HEK293 (cell line): Measurements from ENCODE around the gene IL31RA.

Source experiments
- CTCF ChIA-PET: fragments of 350-600 bp; formaldehyde crosslinking; extraction: SDS; loops from one replicate; lab custom pipeline; 2021; ENCODE audit warnings: antibody characterized with exemption; lab: Yijun Ruan, JAX
- POLR2A ChIA-PET: fragments of 300-600 bp; formaldehyde crosslinking; extraction: SDS; loops from one replicate; lab custom pipeline; 2020; ENCODE audit warnings: antibody characterized with exemption, inconsistent platforms; lab: Yijun Ruan, JAX
- H3K27ac ChIP-seq: fragments of 200-500 bp; sonication (Bioruptor generic); 2 replicates; pipeline ENCODE4 v1.5.1; 2014; ENCODE audit warnings: low read depth, low read length, control low read depth, inconsistent platforms; ENCODE audit errors: extremely low read depth
- H3K36me3 ChIP-seq, 2 experiments: fragments of 200-500 bp in 1 of 2; sonication (Bioruptor generic) in 1 of 2; 1 replicate in 1 of 2; 2 replicates in 1 of 2; pipeline ENCODE4 v1.5.1; 2014 to 2017; ENCODE audit warnings: inconsistent platforms in 2 of 2, low read length in 2 of 2; ENCODE audit not compliant: control insufficient read depth in 2 of 2, insufficient read depth in 1 of 2
- H3K4me1 ChIP-seq: fragments of 200-500 bp; sonication (Bioruptor generic); 2 replicates; pipeline ENCODE4 v1.5.1; 2014; ENCODE audit warnings: mild to moderate bottlenecking, low read length, inconsistent platforms; ENCODE audit not compliant: control insufficient read depth, insufficient read depth
- H3K4me3 ChIP-seq: 2 replicates; pipeline ENCODE4 v1.5.1; 2011; ENCODE audit warnings: low read depth, mild to moderate bottlenecking, control low read depth, low read length, moderate library complexity
- H3K9me3 ChIP-seq: fragments of 200-500 bp; sonication (Bioruptor generic); 2 replicates; pipeline ENCODE4 v1.5.1; 2014; ENCODE audit warnings: low read depth, low read length, inconsistent platforms; ENCODE audit not compliant: control insufficient read depth, insufficient read depth
- AEBP2 ChIP-seq: fragments of 450-650 bp; formaldehyde crosslinking; IDR thresholded peaks from 2 replicates; pipeline ENCODE4 v1.5.1; 2016; ENCODE audit warnings: missing biosample characterization, missing genetic modification characterization, borderline replicate concordance
- HOXA7 ChIP-seq: sonication (generic); formaldehyde crosslinking; IDR thresholded peaks from 2 replicates; pipeline ENCODE4 v1.8.1; 2022; ENCODE audit warnings: missing genetic modification reagents, borderline replicate concordance
- REST ChIP-seq: fragments of 450-650 bp; formaldehyde crosslinking; IDR thresholded peaks from 2 replicates; pipeline ENCODE4 v1.5.1; 2016; ENCODE audit warnings: missing biosample characterization, missing genetic modification characterization
- SP3 ChIP-seq: fragments of 450-650 bp; formaldehyde crosslinking; IDR thresholded peaks from 2 replicates; pipeline ENCODE4 v1.5.1; 2016; ENCODE audit warnings: missing biosample characterization, missing genetic modification characterization
- TSHZ1 ChIP-seq: fragments of 450-650 bp; formaldehyde crosslinking; IDR thresholded peaks from 2 replicates; pipeline ENCODE4 v1.5.1; 2016; ENCODE audit warnings: missing biosample characterization, missing genetic modification characterization, borderline replicate concordance
- ZBTB1 ChIP-seq: fragments of 450-650 bp; formaldehyde crosslinking; IDR thresholded peaks from 2 replicates; pipeline ENCODE4 v1.5.1; 2016; ENCODE audit warnings: missing biosample characterization, missing genetic modification characterization
- ZBTB6 ChIP-seq: fragments of 450-650 bp; formaldehyde crosslinking; IDR thresholded peaks from 2 replicates; pipeline ENCODE4 v1.5.1; 2017; ENCODE audit warnings: missing biosample characterization, missing genetic modification characterization
- ZNF292 ChIP-seq: fragments of 450-650 bp; formaldehyde crosslinking; IDR thresholded peaks from 2 replicates; pipeline ENCODE4 v1.5.1; 2016; ENCODE audit warnings: low read depth, missing biosample characterization, missing genetic modification characterization, borderline replicate concordance
- ZNF529 ChIP-seq: fragments of 450-650 bp; formaldehyde crosslinking; IDR thresholded peaks from 2 replicates; pipeline ENCODE4 v1.5.1; 2017; ENCODE audit warnings: missing genetic modification characterization, missing biosample characterization; ENCODE audit not compliant: insufficient replicate concordance
- ZNF596 ChIP-seq: fragments of 450-650 bp; IDR thresholded peaks from 2 replicates; pipeline ENCODE4 v1.5.0; 2018; ENCODE audit warnings: missing biosample characterization, mild to moderate bottlenecking, missing genetic modification characterization, moderate library complexity
- ZNF626 ChIP-seq: fragments of 450-650 bp; sonication (Bioruptor Pico); formaldehyde crosslinking; IDR thresholded peaks from 2 replicates; pipeline ENCODE4 v1.5.1; 2018; ENCODE audit warnings: missing biosample characterization, missing genetic modification characterization, inconsistent platforms
- ZNF654 ChIP-seq: fragments of 450-650 bp; formaldehyde crosslinking; IDR thresholded peaks from 2 replicates; pipeline ENCODE4 v1.5.1; 2016; ENCODE audit warnings: low read depth, missing biosample characterization, missing genetic modification characterization
- ZNF660 ChIP-seq: fragments of 450-650 bp; IDR thresholded peaks from 2 replicates; pipeline ENCODE4 v1.5.1; 2018; ENCODE audit warnings: missing biosample characterization, mild to moderate bottlenecking, missing genetic modification characterization
- ZNF830 ChIP-seq: fragments of 450-650 bp; IDR thresholded peaks from 2 replicates; pipeline ENCODE4 v1.5.0; 2018; ENCODE audit warnings: missing biosample characterization, missing genetic modification characterization, low read depth, mild to moderate bottlenecking, moderate library complexity

The IL31RA gene

GRCh38 chr5:55852503-55852902 lies 1.3 kb downstream of the IL31RA start:
- Histone ChIP-seq H3K9me3 (no peaks in the 10 kb centered on the region), H3K4me3 (no peak overlapping the region), H3K4me1 (no peaks in the 10 kb centered on the region), H3K36me3 (no peaks in the 10 kb centered on the region), H3K27ac (no peak overlapping the region)
- ChIA-PET CTCF (interaction anchor here (0.6 to 1.3 kb wide), 3 partner anchors 24 to 84 kb away, joined by 5 read pairs; no protein-coding TSS in a partner anchor), POLR2A (no interaction called here)
- TF ChIP-seq ZNF660 (tag by site-specific recombination), result no peak
- no peak for TF ChIP-seq ZNF654
- TF ChIP-seq ZNF292 (tag by site-specific recombination), result no peak
- TF ChIP-seq REST (tag by site-specific recombination), result no peak
- TF ChIP-seq HOXA7 (CRISPR knock-in tag), result no peak
- no peak for TF ChIP-seq ZNF529

- Histone ChIP-seq H3K27ac (no peak overlapping the region), H3K4me1 (no peaks in the 10 kb centered on the region), H3K9me3 (no peaks in the 10 kb centered on the region)
- CTCF ChIA-PET, result interaction anchor here (0.6 to 0.7 kb wide), 2 partner anchors 15 to 28 kb away, joined by 5 read pairs; no protein-coding TSS in a partner anchor
- TF ChIP-seq ZBTB1 (tag by site-specific recombination) (no peak), TSHZ1 (tag by site-specific recombination) (no peak), ZNF830 (no peak), AEBP2 (tag by site-specific recombination) (no peak), ZNF626 (tag by site-specific recombination) (no peak), SP3 (tag by site-specific recombination) (no peak), ZBTB6 (tag by site-specific recombination) (no peak), ZNF596 (tag by site-specific recombination) (no peak)
- TF ChIP-seq, all 188 proteins: peak for 0
- POLR2A ChIA-PET, result no interaction called here
- no peaks in the 10 kb centered on the region for H3K36me3 ChIP-seq
- no peak overlapping the region for H3K4me3 ChIP-seq
These were observed 2.0 kb downstream of the IL31RA start for GRCh38 chr5:55853041-55853670.
